Activated T-cell treated with anti-CD3 and anti-CD28 coated beads, Interleukin-2, amount 50 U/mL, for 24 hours (primary cell): ENCODE measurements around the gene GRIP1.

Experiments
- DNase-seq: peaks from one replicate; pipeline ENCODE4 v3.0.0-alpha.2; 2020
- H3K27ac Mint-ChIP-seq: 2 replicates; pipeline ENCODE4 v1.8.0; 2020; ENCODE audit warnings: mild to moderate bottlenecking, mixed read lengths
- H3K27me3 Mint-ChIP-seq: 2 replicates; pipeline ENCODE4 v1.8.0; 2020; ENCODE audit warnings: mixed read lengths
- H3K36me3 Mint-ChIP-seq: 2 replicates; pipeline ENCODE4 v1.8.0; 2020; ENCODE audit warnings: low read depth, mixed read lengths
- H3K4me1 Mint-ChIP-seq: 2 replicates; pipeline ENCODE4 v1.8.0; 2020; ENCODE audit warnings: low read depth, mixed read lengths
- H3K4me3 Mint-ChIP-seq: 2 replicates; pipeline ENCODE4 v1.8.0; 2020; ENCODE audit warnings: mild to moderate bottlenecking, moderate library complexity, mixed read lengths
- H3K9me3 Mint-ChIP-seq: 2 replicates; pipeline ENCODE4 v1.8.0; 2020; ENCODE audit warnings: mixed read lengths

GRIP1 gene

GRCh38 chr12:66669541-66669940 is 9.3 kb downstream of the GRIP1 start:
- peaks cover 27% of the 10 kb centered on the region for H3K27me3 Mint-ChIP-seq
- H3K27ac Mint-ChIP-seq, result no peak overlapping the region
- H3K4me3 Mint-ChIP-seq, result no peak overlapping the region
- no peak for DNase-seq
- H3K4me1 Mint-ChIP-seq, result no peaks in the 10 kb centered on the region
- H3K9me3 Mint-ChIP-seq, result no peaks in the 10 kb centered on the region
- H3K36me3 Mint-ChIP-seq, result no peaks in the 10 kb centered on the region

- H3K36me3 Mint-ChIP-seq, result no peaks in the 10 kb centered on the region
- H3K9me3 Mint-ChIP-seq, result no peaks in the 10 kb centered on the region
- no peak overlapping the region for H3K4me3 Mint-ChIP-seq
- H3K27me3 Mint-ChIP-seq, result peaks cover 30% of the 10 kb centered on the region
- no peak overlapping the region for H3K27ac Mint-ChIP-seq
- no peaks in the 10 kb centered on the region for H3K4me1 Mint-ChIP-seq
- no peak for DNase-seq
These were observed 10.6 kb downstream of the GRIP1 start for GRCh38 chr12:66668311-66668710.

GRCh38 chr12:66667906-66668305 is 11.0 kb downstream of the GRIP1 start:
- Mint-ChIP-seq H3K36me3 (no peaks in the 10 kb centered on the region), H3K27ac (no peak overlapping the region), H3K4me3 (no peak overlapping the region), H3K9me3 (no peaks in the 10 kb centered on the region), H3K27me3 (peaks cover 31% of the 10 kb centered on the region), H3K4me1 (no peaks in the 10 kb centered on the region)
- no peak for DNase-seq

GRCh38 chr12:66666481-66666880 is 12.4 kb downstream of the GRIP1 start:
- DNase-seq, result no peak
- H3K4me1 Mint-ChIP-seq, result no peaks in the 10 kb centered on the region
- no peaks in the 10 kb centered on the region for H3K9me3 Mint-ChIP-seq
- H3K27me3 Mint-ChIP-seq, result peaks cover 36% of the 10 kb centered on the region
- H3K4me3 Mint-ChIP-seq, result no peak overlapping the region
- no peak overlapping the region for H3K27ac Mint-ChIP-seq
- no peaks in the 10 kb centered on the region for H3K36me3 Mint-ChIP-seq

GRCh38 chr12:66665435-66665985 is 13.4 kb downstream of the GRIP1 start:
- Mint-ChIP-seq H3K4me1 (no peaks in the 10 kb centered on the region), H3K27me3 (peaks cover 29% of the 10 kb centered on the region), H3K36me3 (no peaks in the 10 kb centered on the region), H3K27ac (no peak overlapping the region), H3K4me3 (no peak overlapping the region), H3K9me3 (no peaks in the 10 kb centered on the region)
- DNase-seq, result no peak

GRCh38 chr12:66664076-66664475 is 14.8 kb downstream of the GRIP1 start:
- no peak overlapping the region for H3K27ac Mint-ChIP-seq
- H3K36me3 Mint-ChIP-seq, result no peaks in the 10 kb centered on the region
- H3K4me1 Mint-ChIP-seq, result no peaks in the 10 kb centered on the region
- peaks cover 26% of the 10 kb centered on the region for H3K27me3 Mint-ChIP-seq
- H3K9me3 Mint-ChIP-seq, result no peaks in the 10 kb centered on the region
- DNase-seq, result no peak
- no peak overlapping the region for H3K4me3 Mint-ChIP-seq

GRCh38 chr12:66663611-66664010 is 15.3 kb downstream of the GRIP1 start:
- H3K36me3 Mint-ChIP-seq, result no peaks in the 10 kb centered on the region
- peaks cover 26% of the 10 kb centered on the region for H3K27me3 Mint-ChIP-seq
- DNase-seq, result no peak
- no peak overlapping the region for H3K27ac Mint-ChIP-seq
- no peaks in the 10 kb centered on the region for H3K9me3 Mint-ChIP-seq
- H3K4me1 Mint-ChIP-seq, result no peaks in the 10 kb centered on the region
- H3K4me3 Mint-ChIP-seq, result no peak overlapping the region

- Mint-ChIP-seq H3K9me3 (no peaks in the 10 kb centered on the region), H3K27me3 (peaks cover 21% of the 10 kb centered on the region), H3K27ac (no peak overlapping the region), H3K36me3 (no peaks in the 10 kb centered on the region), H3K4me1 (no peaks in the 10 kb centered on the region), H3K4me3 (no peak overlapping the region)
- DNase-seq, result no peak
These were observed 16.1 kb downstream of the GRIP1 start for GRCh38 chr12:66662729-66663128.

- no peak overlapping the region for H3K4me3 Mint-ChIP-seq
- DNase-seq, result no peak
- H3K27me3 Mint-ChIP-seq, result peaks cover 25% of the 10 kb centered on the region
- no peaks in the 10 kb centered on the region for H3K4me1 Mint-ChIP-seq
- no peaks in the 10 kb centered on the region for H3K36me3 Mint-ChIP-seq
- H3K27ac Mint-ChIP-seq, result no peak overlapping the region
- H3K9me3 Mint-ChIP-seq, result no peaks in the 10 kb centered on the region
These were observed 16.7 kb downstream of the GRIP1 start for GRCh38 chr12:66662179-66662578.

GRCh38 chr12:66661357-66661756 is 17.5 kb downstream of the GRIP1 start:
- DNase-seq, result no peak
- Mint-ChIP-seq H3K27ac (no peak overlapping the region), H3K36me3 (no peaks in the 10 kb centered on the region), H3K4me1 (no peaks in the 10 kb centered on the region), H3K27me3 (peaks cover 25% of the 10 kb centered on the region), H3K9me3 (no peaks in the 10 kb centered on the region), H3K4me3 (no peak overlapping the region)

GRCh38 chr12:66653796-66654195 is 25.1 kb downstream of the GRIP1 start:
- Mint-ChIP-seq H3K36me3 (no peaks in the 10 kb centered on the region), H3K4me3 (no peak overlapping the region), H3K9me3 (no peaks in the 10 kb centered on the region), H3K4me1 (no peaks in the 10 kb centered on the region), H3K27ac (no peak overlapping the region), H3K27me3 (peaks cover 5% of the 10 kb centered on the region)
- no peak for DNase-seq

- Mint-ChIP-seq H3K4me3 (no peak overlapping the region), H3K27me3 (no peaks in the 10 kb centered on the region), H3K4me1 (no peaks in the 10 kb centered on the region), H3K36me3 (no peaks in the 10 kb centered on the region), H3K27ac (no peak overlapping the region), H3K9me3 (no peaks in the 10 kb centered on the region)
- no peak for DNase-seq
These were observed 30.7 kb downstream of the GRIP1 start for GRCh38 chr12:66648033-66648735.

- H3K4me1 Mint-ChIP-seq, result no peaks in the 10 kb centered on the region
- no peaks in the 10 kb centered on the region for H3K36me3 Mint-ChIP-seq
- no peak for DNase-seq
- H3K27me3 Mint-ChIP-seq, result no peaks in the 10 kb centered on the region
- no peak overlapping the region for H3K27ac Mint-ChIP-seq
- H3K9me3 Mint-ChIP-seq, result no peaks in the 10 kb centered on the region
- H3K4me3 Mint-ChIP-seq, result no peak overlapping the region
These were observed 31.7 kb downstream of the GRIP1 start for GRCh38 chr12:66647034-66647691.

- Mint-ChIP-seq H3K9me3 (no peaks in the 10 kb centered on the region), H3K4me3 (no peak overlapping the region), H3K27ac (no peak overlapping the region), H3K4me1 (no peaks in the 10 kb centered on the region), H3K36me3 (no peaks in the 10 kb centered on the region), H3K27me3 (no peaks in the 10 kb centered on the region)
- DNase-seq, result no peak
These were observed 34.7 kb downstream of the GRIP1 start for GRCh38 chr12:66644151-66644550.

GRCh38 chr12:66640691-66641460 is 38.0 kb downstream of the GRIP1 start:
- H3K27me3 Mint-ChIP-seq, result peaks cover 4% of the 10 kb centered on the region
- H3K9me3 Mint-ChIP-seq, result no peaks in the 10 kb centered on the region
- H3K4me1 Mint-ChIP-seq, result no peaks in the 10 kb centered on the region
- H3K36me3 Mint-ChIP-seq, result no peaks in the 10 kb centered on the region
- H3K4me3 Mint-ChIP-seq, result no peak overlapping the region
- no peak for DNase-seq
- H3K27ac Mint-ChIP-seq, result no peak overlapping the region
